HCT116 (cell line): ENCODE results near the gene CCNG1. TPM values are rescaled to one million over a fixed set of nuclear protein-coding genes. Genes with fewer than 3 reads are reported as not detected.
"Not testable (repeated sequence)": the region's sequence is repeated elsewhere in the genome, so short reads cannot be mapped to it uniquely, and the experiment has no call there.

ENCODE experiments used
- ATAC-seq: fragments of 200-7000 bp; cut with Tn5 transposase; 2 replicates; pipeline ENCODE4 v1.9.1; 2020; ENCODE audit warnings: mild to moderate bottlenecking, moderate library complexity
- BruUV-seq: library from RNA; stranded (reverse); fragments of 400-500 nt; replicated peaks from 2 replicates; lab custom pipeline; 2021; lab: Mats Ljungman, UMichigan
- CTCF ChIA-PET: fragments of 300-600 bp; sonication (Branson Sonifier 250); formaldehyde crosslinking; loops from one replicate; lab custom pipeline; 2021; ENCODE audit warnings: antibody characterized with exemption; lab: Charles Lee
- POLR2A ChIA-PET: fragments of 300-600, 350-600 bp; sonication (Branson Sonifier 250); formaldehyde crosslinking; loops from one replicate; lab custom pipeline; 2021; ENCODE audit warnings: antibody characterized with exemption; lab: Charles Lee
- RAD21 ChIA-PET, 2 experiments: fragments of 300-600 bp; sonication (Branson Sonifier 250); formaldehyde crosslinking; loops; one replicate each; lab custom pipeline; 2023; ENCODE audit warnings: low total read pairs in 2 of 2; ENCODE audit not compliant: uncharacterized antibody in 2 of 2, unreplicated experiment in 2 of 2, low non-redundant PET in 1 of 2; lab: Charles Lee
- DNase-seq: peaks from one replicate; pipeline ENCODE4 v3.0.0-alpha.2; 2010; ENCODE audit warnings: low read depth, low spot score
- H2AFZ ChIP-seq: fragments of 200-600 bp; shearing (Covaris generic), sonication (generic); 2 replicates; pipeline ENCODE4 v1.6.1; 2017; ENCODE audit warnings: low read depth, mixed run types, mixed read lengths, antibody characterized with exemption, low read length; ENCODE audit not compliant: poor library complexity, severe bottlenecking
- H3K27ac ChIP-seq: 2 replicates; pipeline ENCODE4 v1.5.1; 2012; ENCODE audit warnings: low read depth, low read length
- H3K27me3 ChIP-seq: fragments of 200-600 bp; sonication (generic); 2 replicates; pipeline ENCODE4 v1.6.1; 2016; ENCODE audit warnings: mixed run types, low read length, mixed read lengths; ENCODE audit not compliant: insufficient read depth
- H3K36me3 ChIP-seq, 2 experiments: fragments of 200-500 bp in 1 of 2; fragments of 200-600 bp in 1 of 2; sonication (Bioruptor generic) in 1 of 2; sonication (generic) in 1 of 2; 2 replicates each; pipeline versions ENCODE4 v1.5.1 to v1.6.1; 2014 to 2016; ENCODE audit warnings: low read length in 2 of 2, inconsistent platforms in 1 of 2, mixed read lengths in 1 of 2, mixed run types in 1 of 2; ENCODE audit not compliant: insufficient read depth in 2 of 2, control insufficient read depth in 1 of 2
- H3K4me1 ChIP-seq, 2 experiments: fragments of 200-600 bp in 1 of 2; sonication (generic) in 1 of 2; 2 replicates each; pipeline versions ENCODE4 v1.5.1 to v1.6.1; 2012 to 2017; ENCODE audit warnings: low read length in 2 of 2, inconsistent platforms in 1 of 2, mild to moderate bottlenecking in 1 of 2, mixed read lengths in 1 of 2, mixed run types in 1 of 2, moderate library complexity in 1 of 2; ENCODE audit not compliant: insufficient read depth in 2 of 2, control insufficient read depth in 1 of 2
- H3K4me2 ChIP-seq: fragments of 200-600 bp; sonication (generic); 2 replicates; pipeline ENCODE4 v1.6.1; 2017; ENCODE audit warnings: mixed run types, low read length, mixed read lengths
- H3K4me3 ChIP-seq, 2 experiments: fragments of 200-600 bp in 1 of 2; sonication (generic) in 1 of 2; replicated peaks in 1 of 2; 2 replicates each; pipeline ENCODE4 v1.5.1; 2011 to 2016; ENCODE audit warnings: low read length in 2 of 2, control low read depth in 1 of 2, low read depth in 1 of 2, mild to moderate bottlenecking in 1 of 2, mixed read lengths in 1 of 2, mixed run types in 1 of 2
- H3K79me2 ChIP-seq: fragments of 200-600 bp; sonication (generic); 2 replicates; pipeline ENCODE4 v1.6.1; 2017; ENCODE audit warnings: mild to moderate bottlenecking, mixed run types, low read length, moderate library complexity, mixed read lengths; ENCODE audit not compliant: insufficient read depth
- H3K9ac ChIP-seq: fragments of 200-600 bp; sonication (generic); 2 replicates; pipeline ENCODE4 v1.6.1; 2016; ENCODE audit warnings: low read length, mixed read lengths
- H3K9me2 ChIP-seq: fragments of 200-600 bp; sonication (generic), shearing (Covaris generic); 2 replicates; pipeline ENCODE4 v1.6.1; 2017; ENCODE audit warnings: mixed run types, mild to moderate bottlenecking, moderate library complexity; ENCODE audit not compliant: insufficient read depth
- H3K9me3 ChIP-seq, 2 experiments: fragments of 200-500 bp in 1 of 2; fragments of 200-600 bp in 1 of 2; sonication (Bioruptor generic) in 1 of 2; sonication (generic) in 1 of 2; 2 replicates each; pipeline ENCODE4 v1.6.1; 2014 to 2017; ENCODE audit warnings: low read length in 2 of 2, mixed read lengths in 2 of 2, inconsistent platforms in 1 of 2, low read depth in 1 of 2, mild to moderate bottlenecking in 1 of 2, mixed run types in 1 of 2, moderate library complexity in 1 of 2; ENCODE audit not compliant: control insufficient read depth in 1 of 2, insufficient read depth in 1 of 2
- H4K20me1 ChIP-seq: fragments of 200-600 bp; sonication (generic), shearing (Covaris generic); 2 replicates; pipeline ENCODE4 v1.6.1; 2017; ENCODE audit warnings: mixed run types, mild to moderate bottlenecking, moderate library complexity; ENCODE audit not compliant: insufficient read depth
- FOSL1 ChIP-seq: IDR thresholded peaks from 2 replicates; pipeline ENCODE4 v1.6.1; 2012; ENCODE audit warnings: low read depth
- JUND ChIP-seq: IDR thresholded peaks from 2 replicates; pipeline ENCODE4 v1.6.1; 2012
- POLR2A ChIP-seq: IDR thresholded peaks from 2 replicates; pipeline ENCODE4 v1.7.0; 2011; ENCODE audit warnings: borderline replicate concordance; ENCODE audit not compliant: insufficient read depth, insufficient read length; ENCODE audit errors: extremely low read depth
- REST ChIP-seq: IDR thresholded peaks from 2 replicates; pipeline ENCODE4 v1.6.1; 2012; ENCODE audit warnings: low read depth
- SRF ChIP-seq: IDR thresholded peaks from 2 replicates; pipeline ENCODE4 v1.6.1; 2012; ENCODE audit warnings: low read depth
- intact Hi-C: fragments of 100-400 bp; cut with micrococcal nuclease; formaldehyde crosslinking; loops from 2 replicates; pipeline ENCODE4 v1.10.0; 2022
- total RNA-seq: library from RNA; stranded (reverse); gene quantifications from one replicate; pipeline ENCODE4 v1.2.1, GENCODE V29; 2021; ENCODE audit not compliant: unreplicated experiment

Gene CCNG1
- total RNA-seq, 1 experiment from 2014 or later: 176 TPM

- CTCF ChIA-PET: interaction anchor here (2.6 kb wide), 1 partner anchor 104 kb away, joined by 22 read pairs; no protein-coding TSS in a partner anchor
- TF ChIP-seq SRF (no peak), FOSL1 (no peak), JUND (no peak), POLR2A (no peak), REST (no peak)
- TF ChIP-seq, all 23 proteins: peak for 0
- H3K4me2 ChIP-seq: no peak overlapping the region
- H3K4me1 ChIP-seq: no peaks in the 10 kb centered on the region
- RAD21 ChIA-PET: no interaction called here
- 0 out of 2 replicates have a peak, but pooled peaks cover 3% of the 10 kb centered on the region for H3K27me3 ChIP-seq
- POLR2A ChIA-PET: no interaction called here
- H3K9me2 ChIP-seq: no peaks in the 10 kb centered on the region
- no peak for ATAC-seq
- no TSS peak for BruUV-seq
- H3K27ac ChIP-seq: no peak overlapping the region
- H3K9me3 ChIP-seq: no peaks in the 10 kb centered on the region
- H3K36me3 ChIP-seq: no peaks in the 10 kb centered on the region
- no peak overlapping the region for H2AFZ ChIP-seq
- no peaks in the 10 kb centered on the region for H4K20me1 ChIP-seq
- no peak for DNase-seq
- no peak overlapping the region for H3K9ac ChIP-seq
- intact Hi-C loops: no loop called here
- H3K79me2 ChIP-seq: no peaks in the 10 kb centered on the region
- H3K4me3 ChIP-seq: no peak overlapping the region
These were observed 26.9 kb upstream of the CCNG1 start for GRCh38 chr5:163410505-163410904.

GRCh38 chr5:163415673-163416072 is 21.7 kb upstream of the CCNG1 start:
- H3K4me2 ChIP-seq, H3K4me3 ChIP-seq, H3K9ac ChIP-seq, H2AFZ ChIP-seq, H3K27ac ChIP-seq, H3K9me3 ChIP-seq, intact Hi-C loops, H3K9me2 ChIP-seq, RAD21 ChIA-PET, POLR2A ChIA-PET, H3K79me2 ChIP-seq, H3K4me1 ChIP-seq, H4K20me1 ChIP-seq, ATAC-seq, H3K27me3 ChIP-seq, H3K36me3 ChIP-seq, BruUV-seq, DNase-seq, CTCF ChIA-PET: not testable (repeated sequence)
